HT1080 (cell line): ENCODE measurements around the gene TRPC4AP. TPM values are rescaled to one million over a fixed set of nuclear protein-coding genes. Genes with fewer than 3 reads are reported as not detected.

Experiments used
- DNase-seq: peaks from one replicate; pipeline ENCODE4 v3.0.0-alpha.2; 2015; ENCODE audit warnings: low read depth
- total RNA-seq: library from RNA; depleted of rRNA; stranded (reverse); fragments of >200 nt; shearing (Covaris generic); gene quantifications from 2 replicates; pipeline ENCODE4 v1.2.3, GENCODE V29; 2014

Gene TRPC4AP
- total RNA-seq, 1 experiment from 2014 or later = 46.7 TPM

DNA sequence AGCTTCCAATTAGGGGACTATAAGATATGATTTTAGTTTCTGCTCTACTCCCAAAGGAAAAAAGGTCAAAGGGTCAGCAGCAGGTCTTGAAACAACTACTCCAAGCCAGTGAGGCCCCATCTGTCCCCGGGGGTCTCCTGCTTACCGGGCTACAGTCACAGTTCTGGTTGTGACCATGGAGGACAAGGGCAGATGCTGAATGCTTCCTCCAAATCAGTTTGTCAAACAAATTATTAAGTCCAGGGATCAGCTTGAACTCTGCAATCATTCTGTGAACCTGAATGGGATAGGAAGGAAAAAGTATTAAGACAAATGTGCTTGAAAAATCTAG is 76.8 kb downstream of the TRPC4AP start:
- DNase-seq = no peak

DNA sequence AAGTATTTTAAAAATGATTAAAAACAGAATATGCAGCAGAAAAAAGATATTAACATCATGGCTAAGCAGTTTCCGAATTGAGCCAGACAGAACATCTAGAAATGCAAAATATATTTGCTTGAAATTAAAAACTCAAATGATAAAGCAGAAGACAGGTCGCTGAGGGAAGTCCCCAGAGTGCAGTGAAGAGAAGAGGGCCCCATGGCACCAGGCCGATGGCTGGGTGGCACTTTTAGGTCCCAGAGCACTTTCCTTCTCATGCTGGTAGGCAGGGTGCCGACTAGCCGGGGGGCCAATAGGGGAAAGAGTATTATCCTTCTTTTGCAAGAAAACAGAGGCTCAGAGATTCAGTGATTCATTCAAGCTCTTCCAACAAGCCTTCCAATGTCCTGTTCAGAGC is 78.1 kb downstream of the TRPC4AP start:
- no peak for DNase-seq

- no peak for DNase-seq
Measured at GRCh38 chr20:35013421-35014411, 78.9 kb downstream of the TRPC4AP start.

- no peak for DNase-seq
Measured at GRCh38 chr20:35012227-35013069, 80.2 kb downstream of the TRPC4AP start.

DNA sequence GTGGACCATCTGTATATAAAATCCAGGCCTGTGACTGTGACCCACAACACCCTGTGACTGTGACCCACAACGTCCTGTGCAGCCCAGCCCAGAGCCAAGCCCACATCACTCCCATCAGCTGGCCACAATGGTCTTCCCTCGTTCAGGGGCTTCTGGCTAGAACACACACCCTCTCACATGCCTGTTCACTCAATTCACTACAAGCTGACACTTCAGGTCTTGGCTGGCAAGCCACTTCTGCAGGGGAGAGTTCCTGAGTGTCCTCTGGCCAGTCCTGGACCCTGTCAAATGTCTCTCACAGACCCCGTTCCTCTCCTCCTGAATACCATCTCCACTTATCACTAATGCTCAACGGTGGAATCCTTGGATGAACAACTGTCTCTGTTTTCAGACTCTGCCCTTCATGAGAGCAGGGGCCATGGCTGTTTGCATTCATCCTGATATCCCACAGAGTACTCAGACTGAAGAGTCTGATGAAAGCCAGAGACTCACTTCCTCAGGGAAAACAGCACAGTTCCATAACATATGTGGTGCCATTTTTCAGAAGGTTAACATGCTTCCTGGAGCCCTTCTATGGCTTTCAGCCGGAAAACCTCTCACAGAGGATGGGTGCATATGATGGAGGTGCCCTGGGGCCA is 80.9 kb downstream of the TRPC4AP start:
- no peak for DNase-seq

- DNase-seq = no peak
Measured at GRCh38 chr20:35010405-35011192, 82.0 kb downstream of the TRPC4AP start.

- DNase-seq = no peak
Measured at GRCh38 chr20:35009665-35010328, 82.8 kb downstream of the TRPC4AP start.

GRCh38 chr20:35008411-35009342 is 83.9 kb downstream of the TRPC4AP start:
- no peak for DNase-seq

DNA sequence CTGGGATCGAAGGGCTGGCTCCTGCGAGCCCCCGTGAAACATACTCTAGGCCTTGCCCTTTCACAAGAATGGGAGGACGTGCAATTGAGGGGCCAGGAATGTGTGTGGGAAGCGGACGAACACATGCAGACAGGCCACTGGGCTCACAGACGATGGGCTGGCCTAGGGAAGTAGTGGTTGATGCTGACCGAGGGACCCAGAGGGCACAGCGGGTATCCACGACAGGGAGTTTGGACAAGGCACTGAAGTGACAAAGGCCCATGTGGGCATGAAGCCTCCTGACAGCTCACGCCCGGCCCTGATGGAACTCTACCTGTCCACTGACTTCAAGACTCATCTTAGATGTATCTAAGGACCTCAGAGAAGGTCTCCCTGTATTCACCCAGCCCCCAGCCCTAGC is 84.7 kb downstream of the TRPC4AP start:
- no peak for DNase-seq

GRCh38 chr20:35007413-35007812 is 85.2 kb downstream of the TRPC4AP start:
- no peak for DNase-seq

DNA sequence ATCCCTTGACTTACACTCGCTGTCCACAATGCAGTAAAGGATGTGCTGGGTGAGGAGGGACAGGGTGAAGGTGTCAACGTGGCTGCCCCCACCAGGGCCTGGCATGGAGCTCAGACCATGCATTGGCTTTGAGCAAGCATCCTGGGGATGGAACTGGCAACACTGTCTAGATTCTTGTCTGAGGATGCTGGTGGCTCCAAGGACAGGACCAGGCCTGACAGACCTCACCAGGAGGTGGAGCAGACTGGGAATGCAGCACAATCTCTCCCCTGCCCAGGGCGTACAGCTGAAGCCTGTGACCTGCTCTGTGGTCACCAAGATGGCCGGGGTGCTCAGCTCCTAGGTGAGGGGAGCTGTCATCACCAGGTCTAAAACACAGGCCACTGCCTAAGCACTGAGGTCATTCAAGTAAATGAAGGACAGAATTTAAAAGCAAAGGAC is 86.1 kb downstream of the TRPC4AP start:
- no peak for DNase-seq

GRCh38 chr20:35006009-35006408 is 86.6 kb downstream of the TRPC4AP start:
- no peak for DNase-seq

- no peak for DNase-seq
Measured at GRCh38 chr20:35005463-35005961, 87.1 kb downstream of the TRPC4AP start.

- DNase-seq = no peak
Measured at GRCh38 chr20:35004749-35005462, 87.7 kb downstream of the TRPC4AP start.

DNA sequence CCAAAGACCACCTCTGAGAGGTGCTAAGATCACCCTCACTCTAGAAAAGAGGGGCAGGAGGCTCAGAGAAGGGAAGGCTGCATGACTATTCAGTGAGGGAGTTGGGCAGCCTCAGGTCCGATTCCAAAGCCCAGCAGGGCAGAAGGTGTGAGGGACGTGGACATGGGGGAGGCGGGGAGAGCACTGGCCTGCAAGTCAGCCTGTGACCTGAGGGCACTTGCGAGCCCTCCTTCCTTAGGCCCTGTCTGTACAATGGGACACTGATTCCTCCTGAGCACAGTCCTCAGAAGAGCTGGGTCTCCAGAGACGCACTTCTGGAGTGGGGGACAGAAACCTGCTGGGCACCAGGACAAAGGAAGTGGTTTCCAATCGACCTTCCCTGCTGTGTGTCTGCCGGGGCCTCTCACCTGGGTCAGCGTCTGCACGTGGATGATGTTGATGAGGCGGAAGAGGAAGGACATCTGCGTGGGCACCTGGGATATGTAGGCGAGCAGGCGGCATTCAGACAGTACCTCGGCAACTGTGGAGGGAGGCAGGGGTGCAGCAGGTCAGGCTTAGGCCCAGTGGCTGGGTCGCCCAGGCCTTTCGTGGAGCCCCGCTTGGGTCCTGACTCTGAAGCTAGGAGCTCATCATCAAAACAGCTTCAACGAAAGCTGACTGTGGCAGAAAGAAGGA is 88.4 kb downstream of the TRPC4AP start:
- DNase-seq = no peak

GRCh38 chr20:35003211-35004031 is 89.2 kb downstream of the TRPC4AP start:
- no peak for DNase-seq
